ENCODE data around the gene TBL3.

DNA sequence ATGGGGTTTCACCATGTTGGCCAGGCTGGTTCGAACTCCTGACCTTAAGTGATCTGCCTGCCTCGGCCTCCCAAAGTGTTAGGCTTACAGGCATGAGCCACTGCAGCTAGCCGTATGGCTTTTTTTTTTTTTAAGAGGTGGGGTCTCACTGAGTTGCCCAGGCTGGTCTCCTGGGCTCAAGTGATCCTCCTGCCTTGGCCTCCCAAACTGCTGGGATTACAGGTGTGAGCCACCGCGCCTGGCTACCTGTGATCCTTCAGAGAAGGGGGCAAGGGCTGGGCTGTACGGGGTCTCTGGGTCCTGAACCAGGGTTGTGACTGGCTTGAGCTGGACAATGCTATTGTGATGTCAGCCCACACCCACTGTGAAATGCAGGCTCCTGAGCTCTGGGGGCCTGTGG is 5.4 kb upstream of the TBL3 start, which contains the start of gene RNF151:
- TF ChIP-seq, protein P1, sequence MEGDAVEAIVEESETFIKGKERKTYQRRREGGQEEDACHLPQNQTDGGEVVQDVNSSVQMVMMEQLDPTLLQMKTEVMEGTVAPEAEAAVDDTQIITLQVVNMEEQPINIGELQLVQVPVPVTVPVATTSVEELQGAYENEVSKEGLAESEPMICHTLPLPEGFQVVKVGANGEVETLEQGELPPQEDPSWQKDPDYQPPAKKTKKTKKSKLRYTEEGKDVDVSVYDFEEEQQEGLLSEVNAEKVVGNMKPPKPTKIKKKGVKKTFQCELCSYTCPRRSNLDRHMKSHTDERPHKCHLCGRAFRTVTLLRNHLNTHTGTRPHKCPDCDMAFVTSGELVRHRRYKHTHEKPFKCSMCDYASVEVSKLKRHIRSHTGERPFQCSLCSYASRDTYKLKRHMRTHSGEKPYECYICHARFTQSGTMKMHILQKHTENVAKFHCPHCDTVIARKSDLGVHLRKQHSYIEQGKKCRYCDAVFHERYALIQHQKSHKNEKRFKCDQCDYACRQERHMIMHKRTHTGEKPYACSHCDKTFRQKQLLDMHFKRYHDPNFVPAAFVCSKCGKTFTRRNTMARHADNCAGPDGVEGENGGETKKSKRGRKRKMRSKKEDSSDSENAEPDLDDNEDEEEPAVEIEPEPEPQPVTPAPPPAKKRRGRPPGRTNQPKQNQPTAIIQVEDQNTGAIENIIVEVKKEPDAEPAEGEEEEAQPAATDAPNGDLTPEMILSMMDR (IDR thresholded peaks at IDR 0.05) = no peak
- no peak for TF ChIP-seq POLR2A (IDR thresholded peaks at IDR 0.05)
